K562 (cell line): Measurements from ENCODE around the gene CCDC85B. TPM values are rescaled to one million over a fixed set of nuclear protein-coding genes. Genes with fewer than 3 reads are reported as not detected.

Experiments
- CBFA2T3 ChIP-seq: fragments of 450-650 bp; IDR thresholded peaks from 2 replicates; pipeline ENCODE4 v1.6.1; 2017
- E2F8 ChIP-seq: fragments of 450-650 bp; IDR thresholded peaks from 2 replicates; pipeline ENCODE4 v1.7.1; 2018; ENCODE audit warnings: mild to moderate bottlenecking, low read depth; ENCODE audit not compliant: partially characterized antibody
- ETV1 ChIP-seq: fragments of 450-650 bp; conservative IDR thresholded peaks from 2 replicates; pipeline ENCODE4 v1.6.1; 2016; ENCODE audit warnings: missing genetic modification characterization, control low read depth, low read depth, missing compliant biosample characterization
- GATA2 ChIP-seq: sonication (generic); formaldehyde crosslinking; IDR thresholded peaks from 2 replicates; pipeline ENCODE4 v1.4.0; 2020; ENCODE audit warnings: mild to moderate bottlenecking, missing genetic modification reagents
- NR2C1 ChIP-seq, 2 experiments: fragments of 450-650 bp; IDR thresholded peaks; 2 replicates each; pipeline ENCODE4 v1.6.1; 2017; ENCODE audit warnings: mild to moderate bottlenecking in 2 of 2, antibody characterized with exemption in 1 of 2, inconsistent platforms in 1 of 2, missing compliant biosample characterization in 1 of 2, missing genetic modification characterization in 1 of 2
- PURB ChIP-seq: sonication (generic); formaldehyde crosslinking; IDR thresholded peaks from 2 replicates; pipeline ENCODE4 v1.9.0; 2021; ENCODE audit warnings: low read depth, mild to moderate bottlenecking, missing genetic modification reagents
- RHOXF2B ChIP-seq: fragments of 250-450 bp; sonication (Bioruptor Pico); conservative IDR thresholded peaks from 2 replicates; pipeline ENCODE4 v1.5.1; 2021
- SMARCB1 ChIP-seq: IDR thresholded peaks from 2 replicates; pipeline ENCODE4 v1.6.1; 2011; ENCODE audit warnings: improper control_type of control experiment, low read depth; ENCODE audit not compliant: insufficient read length
- SMARCE1 ChIP-seq: fragments of 450-650 bp; IDR thresholded peaks from 2 replicates; pipeline ENCODE4 v1.7.1; 2016; ENCODE audit warnings: mild to moderate bottlenecking
- TAF7 ChIP-seq: fragments of 450-650 bp; IDR thresholded peaks from 2 replicates; pipeline ENCODE4 v1.6.1; 2016; ENCODE audit warnings: missing genetic modification characterization, missing compliant biosample characterization
- ZBTB11 ChIP-seq, 3 experiments: fragments of 200-800 bp in 1 of 3; fragments of 250-450 bp in 1 of 3; fragments of 450-650 bp in 1 of 3; sonication (Bioruptor Pico) in 1 of 3; sonication (Bioruptor generic) in 1 of 3; formaldehyde crosslinking in 1 of 3; IDR thresholded peaks; 2 replicates each; pipeline versions ENCODE4 v1.6.1 to v1.8.0; 2016 to 2022; ENCODE audit warnings: mild to moderate bottlenecking in 2 of 3, missing genetic modification characterization in 2 of 3, missing compliant biosample characterization in 1 of 3, moderate library complexity in 1 of 3
- ZNF431 ChIP-seq: sonication (generic); formaldehyde crosslinking; IDR thresholded peaks from 2 replicates; pipeline ENCODE4 v1.8.0; 2022; ENCODE audit warnings: mild to moderate bottlenecking, missing genetic modification reagents
- polyA plus RNA-seq, 8 experiments: library from polyadenylated mRNA; depleted of rRNA in 4 of 8; stranded (reverse) in 5 of 8; unstranded in 3 of 8; fragments of >200 nt; fragmentation: Nextera tagmentation in 2 of 8; fragmentation: Illumina TruSeq in 1 of 8; extraction: Ambion mirVana in 2 of 8; extraction: Trizol in 1 of 8; gene quantifications; 2 replicates each; pipeline versions ENCODE4 v1.2.1 to v1.2.3, GENCODE V29; 2011 to 2014; ENCODE audit warnings: inconsistent platforms in 1 of 8, missing spikeins in 1 of 8
- total RNA-seq, 7 experiments: library from RNA; depleted of rRNA in 6 of 7; stranded (reverse); fragments of >200 nt in 6 of 7; fragmentation: Illumina TruSeq in 2 of 7; extraction: Trizol in 2 of 7; gene quantifications; 2 replicates each; pipeline versions ENCODE4 v1.2.1 to v1.2.3, GENCODE V29; 2011 to 2021; ENCODE audit warnings: low replicate concordance in 1 of 7

CCDC85B gene
- total and polyA plus RNA-seq, 9 of the 15 experiments (the other 6 are each of a cell fraction or from before 2014, with no cell fraction given), result 0.14 to 138 (median 6.2) TPM

DNA sequence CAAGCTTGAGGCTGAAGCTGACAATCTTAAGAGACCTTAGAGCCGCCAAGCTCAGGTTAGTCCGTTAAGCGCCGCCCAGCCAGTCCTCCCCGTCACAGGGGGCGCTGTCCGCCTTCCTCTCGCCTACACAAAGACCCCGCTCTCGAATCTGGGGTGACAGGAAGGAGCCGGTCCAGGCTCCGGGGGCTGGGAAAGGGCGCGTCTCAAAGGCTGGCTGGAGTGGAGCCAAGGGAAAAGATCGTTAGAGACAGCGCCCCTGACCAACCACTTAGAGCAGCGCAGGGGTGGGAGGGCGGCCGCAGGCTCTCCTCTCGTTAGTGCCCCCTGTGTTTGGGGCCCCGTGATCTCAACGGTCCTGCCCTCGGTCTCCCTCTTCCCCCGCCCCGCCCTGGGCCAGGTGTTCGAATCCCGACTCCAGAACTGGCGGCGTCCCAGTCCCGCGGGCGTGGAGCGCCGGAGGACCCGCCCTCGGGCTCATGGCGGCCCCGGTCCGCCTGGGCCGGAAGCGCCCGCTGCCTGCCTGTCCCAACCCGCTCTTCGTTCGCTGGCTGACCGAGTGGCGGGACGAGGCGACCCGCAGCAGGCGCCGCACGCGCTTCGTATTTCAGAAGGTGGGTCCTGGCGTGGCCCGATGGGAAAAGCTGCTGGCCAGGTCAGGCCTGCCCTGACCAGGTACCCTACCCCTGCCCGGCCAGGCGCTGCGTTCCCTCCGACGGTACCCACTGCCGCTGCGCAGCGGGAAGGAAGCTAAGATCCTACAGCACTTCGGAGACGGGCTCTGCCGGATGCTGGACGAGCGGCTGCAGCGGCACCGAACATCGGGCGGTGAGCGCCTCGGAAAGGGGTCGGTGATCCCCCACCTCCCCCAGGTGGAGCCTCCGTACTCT, 30.0 kb upstream of the CCDC85B start, which contains the start of gene MUS81 (continued):
- TF ChIP-seq E2F8 (peak; percentile 77), SMARCB1 (no peak), NR2C1 (IDR thresholded peaks at IDR 0.05) (peak; percentile 68), NR2C1 (tag; IDR thresholded peaks at IDR 0.05) (peak; percentile 60), ZBTB11 (CRISPR knock-in tag; IDR thresholded peaks at IDR 0.05) (peak in 2 of 3 experiments; percentile 53 to 88; a peak in 2 of 6 replicates), GATA2 (CRISPR knock-in tag) (no peak), ETV1 (tag) (peak; percentile 74), RHOXF2B (CRISPR knock-in tag) (no peak), SMARCE1 (no peak), TAF7 (tag) (no peak; the same call in 1 of the 2 replicates), CBFA2T3 (no peak), PURB (no peak), ZNF431 (CRISPR knock-in tag) (no peak; the same call in 1 of the 2 replicates)
